GM12874 (cell line): ENCODE results near the gene BICD2.

ENCODE experiments used
- CTCF ChIP-seq: IDR thresholded peaks from 2 replicates; pipeline ENCODE4 v1.5.1; 2011; ENCODE audit warnings: low read depth, mild to moderate bottlenecking, control low read depth, low read length, moderate library complexity; ENCODE audit not compliant: insufficient read depth

The BICD2 gene

GRCh38 chr9:92711844-92712243, 52.8 kb downstream of the BICD2 start:
- no peak for TF ChIP-seq CTCF

- TF ChIP-seq CTCF, result no peak
These were observed 53.5 kb downstream of the BICD2 start for GRCh38 chr9:92711146-92711545.

- no peak for TF ChIP-seq CTCF
These were observed 54.3 kb downstream of the BICD2 start for GRCh38 chr9:92710368-92710767.

- no peak for TF ChIP-seq CTCF
These were observed 54.7 kb downstream of the BICD2 start for GRCh38 chr9:92709954-92710353.

- TF ChIP-seq CTCF, result no peak
These were observed 55.4 kb downstream of the BICD2 start for GRCh38 chr9:92709240-92709639.

GRCh38 chr9:92707530-92707929, 57.1 kb downstream of the BICD2 start:
- TF ChIP-seq CTCF, result no peak

- TF ChIP-seq CTCF, result peak; percentile 80
These were observed 58.3 kb downstream of the BICD2 start for GRCh38 chr9:92706218-92706940.

- no peak for TF ChIP-seq CTCF
These were observed 60.1 kb downstream of the BICD2 start for GRCh38 chr9:92704528-92704927.
